SK-N-SH treated with all-trans-retinoic acid at 6 μM for 48 hours (cell line): Measurements from ENCODE around the gene CBX8.

ENCODE experiments used
- ATAC-seq: fragments of 200-7000 bp; cut with Tn5 transposase; 3 replicates; pipeline ENCODE4 v1.9.1; 2020; ENCODE audit warnings: mild to moderate bottlenecking, moderate library complexity
- ARNTL ChIP-seq: fragments of 450-650 bp; formaldehyde crosslinking; IDR thresholded peaks from 2 replicates; pipeline ENCODE4 v1.5.0; 2020; ENCODE audit warnings: low read depth, mild to moderate bottlenecking, moderate library complexity, borderline replicate concordance
- BACH2 ChIP-seq: fragments of 250-450 bp; sonication (Bioruptor Pico); IDR thresholded peaks from 2 replicates; pipeline ENCODE4 v1.9.0; 2021; ENCODE audit warnings: mild to moderate bottlenecking, borderline replicate concordance
- CSDC2 ChIP-seq: fragments of 250-450 bp; sonication (Bioruptor Pico); IDR thresholded peaks from 2 replicates; pipeline ENCODE4 v1.5.0; 2020; ENCODE audit warnings: mild to moderate bottlenecking, moderate library complexity
- ESRRG ChIP-seq: fragments of 250-450 bp; sonication (Bioruptor Pico); IDR thresholded peaks from 2 replicates; pipeline ENCODE4 v1.6.1; 2021; ENCODE audit warnings: mild to moderate bottlenecking
- GLIS3 ChIP-seq: fragments of 250-450 bp; sonication (Bioruptor Pico); IDR thresholded peaks from 2 replicates; pipeline ENCODE4 v1.5.0; 2020; ENCODE audit warnings: mild to moderate bottlenecking, moderate library complexity
- ISL1 ChIP-seq: fragments of 250-450 bp; sonication (Bioruptor Pico); IDR thresholded peaks from 2 replicates; pipeline ENCODE4 v2.1.2; 2022; ENCODE audit warnings: mild to moderate bottlenecking, moderate library complexity
- OSR1 ChIP-seq: fragments of 250-450 bp; sonication (Bioruptor Pico); IDR thresholded peaks from 2 replicates; pipeline ENCODE4 v1.8.0; 2022; ENCODE audit warnings: moderate library complexity, mild to moderate bottlenecking, inconsistent platforms
- PPARA ChIP-seq: fragments of 250-450 bp; sonication (Bioruptor Pico); IDR thresholded peaks from 2 replicates; pipeline ENCODE4 v1.5.0; 2020; ENCODE audit warnings: mild to moderate bottlenecking, borderline replicate concordance
- RARB ChIP-seq: fragments of 250-450 bp; sonication (Bioruptor Pico); IDR thresholded peaks from 2 replicates; pipeline ENCODE4 v1.8.0; 2021; ENCODE audit warnings: mild to moderate bottlenecking, moderate library complexity
- SNAI2 ChIP-seq: fragments of 250-450 bp; sonication (Bioruptor Pico); IDR thresholded peaks from 2 replicates; pipeline ENCODE4 v1.5.0; 2020; ENCODE audit warnings: mild to moderate bottlenecking, moderate library complexity
- TCF4 ChIP-seq: fragments of 250-450 bp; sonication (Bioruptor Pico); IDR thresholded peaks from 2 replicates; pipeline ENCODE4 v1.8.0; 2021; ENCODE audit warnings: mild to moderate bottlenecking, moderate library complexity, borderline replicate concordance
- TOX ChIP-seq: fragments of 250-450 bp; sonication (Bioruptor Pico); IDR thresholded peaks from 2 replicates; pipeline ENCODE4 v1.8.0; 2021; ENCODE audit warnings: mild to moderate bottlenecking, moderate library complexity, borderline replicate concordance
- ZC3H10 ChIP-seq: fragments of 250-450 bp; sonication (Bioruptor Pico); IDR thresholded peaks from 2 replicates; pipeline ENCODE4 v1.5.1; 2021; ENCODE audit warnings: mild to moderate bottlenecking, moderate library complexity
- ZFP3 ChIP-seq: fragments of 250-450 bp; sonication (Bioruptor Pico); IDR thresholded peaks from 2 replicates; pipeline ENCODE4 v1.5.0; 2020; ENCODE audit warnings: mild to moderate bottlenecking, moderate library complexity
- ZFP30 ChIP-seq: fragments of 450-650 bp; formaldehyde crosslinking; IDR thresholded peaks from 2 replicates; pipeline ENCODE4 v1.5.0; 2022; ENCODE audit warnings: mild to moderate bottlenecking, moderate library complexity
- ZNF565 ChIP-seq: fragments of 450-650 bp; formaldehyde crosslinking; conservative IDR thresholded peaks from 2 replicates; pipeline ENCODE4 v1.5.0; 2020; ENCODE audit warnings: low read depth, mild to moderate bottlenecking, moderate library complexity
- ZNF70 ChIP-seq: fragments of 450-650 bp; formaldehyde crosslinking; IDR thresholded peaks from 2 replicates; pipeline ENCODE4 v1.5.0; 2020; ENCODE audit warnings: mild to moderate bottlenecking, moderate library complexity
- ZNF8 ChIP-seq: fragments of 450-650 bp; formaldehyde crosslinking; IDR thresholded peaks from 2 replicates; pipeline ENCODE4 v1.5.0; 2020; ENCODE audit warnings: mild to moderate bottlenecking, moderate library complexity
- TF ChIP-seq, protein P1 (sequence below): fragments of 250-450 bp; sonication (Bioruptor Pico); IDR thresholded peaks from 2 replicates; pipeline ENCODE4 v1.5.0; 2020; ENCODE audit warnings: mild to moderate bottlenecking, moderate library complexity
- TF ChIP-seq, protein P2 (sequence below): fragments of 250-450 bp; sonication (Bioruptor Pico); IDR thresholded peaks from 2 replicates; pipeline ENCODE4 v1.5.1; 2021; ENCODE audit warnings: mild to moderate bottlenecking, moderate library complexity
- TF ChIP-seq, protein P3 (sequence below): fragments of 250-450 bp; sonication (Bioruptor Pico); IDR thresholded peaks from 2 replicates; pipeline ENCODE4 v1.8.0; 2020; ENCODE audit warnings: mild to moderate bottlenecking, moderate library complexity, borderline replicate concordance

CBX8 gene

DNA sequence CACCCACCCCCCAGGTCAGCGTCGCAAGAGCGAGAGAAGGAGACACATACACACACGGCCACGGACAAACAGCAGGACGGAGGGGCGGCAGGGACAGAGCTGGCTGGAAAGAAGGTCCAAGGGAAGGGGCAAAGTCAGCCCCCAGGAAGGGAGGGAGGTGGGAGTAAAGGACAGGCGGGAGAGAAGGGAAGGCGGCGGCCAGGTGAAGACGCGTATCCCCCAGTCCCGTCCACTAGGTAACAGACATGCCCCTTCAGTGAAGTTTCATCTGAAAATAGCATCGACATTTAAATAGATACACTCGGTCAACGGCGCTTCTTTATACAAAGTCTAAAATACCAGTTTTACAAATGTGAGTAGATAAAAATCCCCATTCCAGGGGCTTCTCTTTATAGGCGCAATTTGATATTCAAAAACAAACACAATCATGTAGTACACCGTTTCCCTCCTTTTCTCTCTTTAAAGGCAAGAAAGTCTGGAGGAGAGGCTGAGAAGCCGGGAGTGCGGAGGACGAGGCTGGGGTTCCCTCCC lies 4.5 kb downstream of the CBX8 start:
- TF ChIP-seq BACH2 (CRISPR knock-in tag): no peak
- no peak for TF ChIP-seq ESRRG (CRISPR knock-in tag)
- TF ChIP-seq RARB (CRISPR knock-in tag): no peak
- no peak for TF ChIP-seq CSDC2 (CRISPR knock-in tag)
- TF ChIP-seq TOX: no peak
- TF ChIP-seq SNAI2 (CRISPR knock-in tag): no peak
- TF ChIP-seq TCF4 (CRISPR knock-in tag): no peak
- TF ChIP-seq, protein P1, sequence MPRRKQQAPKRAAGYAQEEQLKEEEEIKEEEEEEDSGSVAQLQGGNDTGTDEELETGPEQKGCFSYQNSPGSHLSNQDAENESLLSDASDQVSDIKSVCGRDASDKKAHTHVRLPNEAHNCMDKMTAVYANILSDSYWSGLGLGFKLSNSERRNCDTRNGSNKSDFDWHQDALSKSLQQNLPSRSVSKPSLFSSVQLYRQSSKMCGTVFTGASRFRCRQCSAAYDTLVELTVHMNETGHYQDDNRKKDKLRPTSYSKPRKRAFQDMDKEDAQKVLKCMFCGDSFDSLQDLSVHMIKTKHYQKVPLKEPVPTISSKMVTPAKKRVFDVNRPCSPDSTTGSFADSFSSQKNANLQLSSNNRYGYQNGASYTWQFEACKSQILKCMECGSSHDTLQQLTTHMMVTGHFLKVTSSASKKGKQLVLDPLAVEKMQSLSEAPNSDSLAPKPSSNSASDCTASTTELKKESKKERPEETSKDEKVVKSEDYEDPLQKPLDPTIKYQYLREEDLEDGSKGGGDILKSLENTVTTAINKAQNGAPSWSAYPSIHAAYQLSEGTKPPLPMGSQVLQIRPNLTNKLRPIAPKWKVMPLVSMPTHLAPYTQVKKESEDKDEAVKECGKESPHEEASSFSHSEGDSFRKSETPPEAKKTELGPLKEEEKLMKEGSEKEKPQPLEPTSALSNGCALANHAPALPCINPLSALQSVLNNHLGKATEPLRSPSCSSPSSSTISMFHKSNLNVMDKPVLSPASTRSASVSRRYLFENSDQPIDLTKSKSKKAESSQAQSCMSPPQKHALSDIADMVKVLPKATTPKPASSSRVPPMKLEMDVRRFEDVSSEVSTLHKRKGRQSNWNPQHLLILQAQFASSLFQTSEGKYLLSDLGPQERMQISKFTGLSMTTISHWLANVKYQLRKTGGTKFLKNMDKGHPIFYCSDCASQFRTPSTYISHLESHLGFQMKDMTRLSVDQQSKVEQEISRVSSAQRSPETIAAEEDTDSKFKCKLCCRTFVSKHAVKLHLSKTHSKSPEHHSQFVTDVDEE (CRISPR knock-in tag): no peak
- no peak for TF ChIP-seq ZFP3 (CRISPR knock-in tag)
- TF ChIP-seq ZFP30 (CRISPR knock-in tag): no peak
- no peak for TF ChIP-seq ZNF70 (CRISPR knock-in tag)
- no peak for TF ChIP-seq ZC3H10 (CRISPR knock-in tag)
- ATAC-seq: no peak

DNA sequence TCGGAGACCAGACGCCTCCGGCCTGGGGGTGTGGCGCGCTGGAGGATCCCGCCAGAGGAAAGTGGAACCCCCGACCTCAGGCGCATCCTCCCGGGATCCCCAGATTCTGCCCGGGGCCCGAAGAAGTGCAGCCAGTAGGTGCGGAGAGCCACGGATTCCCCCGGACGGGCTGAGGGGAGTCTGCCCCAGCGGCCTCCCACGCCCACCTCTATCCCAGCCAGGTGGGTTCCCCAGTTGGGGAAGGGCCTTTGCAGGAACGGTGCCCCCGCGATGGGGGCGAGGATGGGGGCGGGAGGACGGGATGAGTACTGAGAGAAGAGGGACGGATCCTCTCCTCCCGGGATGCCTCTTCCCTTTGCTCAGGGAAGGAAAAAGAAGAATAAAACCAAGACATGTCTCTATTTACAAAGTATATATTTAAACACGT lies 5.1 kb downstream of the CBX8 start:
- TF ChIP-seq GLIS3 (CRISPR knock-in tag): no peak
- TF ChIP-seq ARNTL (CRISPR knock-in tag): no peak
- no peak for TF ChIP-seq SNAI2 (CRISPR knock-in tag)
- TF ChIP-seq ZFP3 (CRISPR knock-in tag): no peak
- TF ChIP-seq, protein P2, sequence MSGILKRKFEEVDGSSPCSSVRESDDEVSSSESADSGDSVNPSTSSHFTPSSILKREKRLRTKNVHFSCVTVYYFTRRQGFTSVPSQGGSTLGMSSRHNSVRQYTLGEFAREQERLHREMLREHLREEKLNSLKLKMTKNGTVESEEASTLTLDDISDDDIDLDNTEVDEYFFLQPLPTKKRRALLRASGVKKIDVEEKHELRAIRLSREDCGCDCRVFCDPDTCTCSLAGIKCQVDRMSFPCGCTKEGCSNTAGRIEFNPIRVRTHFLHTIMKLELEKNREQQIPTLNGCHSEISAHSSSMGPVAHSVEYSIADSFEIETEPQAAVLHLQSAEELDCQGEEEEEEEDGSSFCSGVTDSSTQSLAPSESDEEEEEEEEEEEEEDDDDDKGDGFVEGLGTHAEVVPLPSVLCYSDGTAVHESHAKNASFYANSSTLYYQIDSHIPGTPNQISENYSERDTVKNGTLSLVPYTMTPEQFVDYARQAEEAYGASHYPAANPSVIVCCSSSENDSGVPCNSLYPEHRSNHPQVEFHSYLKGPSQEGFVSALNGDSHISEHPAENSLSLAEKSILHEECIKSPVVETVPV (CRISPR knock-in tag): no peak
- no peak for TF ChIP-seq ISL1
- no peak for TF ChIP-seq CSDC2 (CRISPR knock-in tag)
- TF ChIP-seq, protein P1 (CRISPR knock-in tag): no peak
- TF ChIP-seq TOX: no peak
- no peak for TF ChIP-seq RARB (CRISPR knock-in tag)
- TF ChIP-seq ZC3H10 (CRISPR knock-in tag): no peak
- TF ChIP-seq ESRRG (CRISPR knock-in tag): no peak
- no peak for TF ChIP-seq ZNF8 (CRISPR knock-in tag)
- TF ChIP-seq ZNF70 (CRISPR knock-in tag): no peak
- TF ChIP-seq BACH2 (CRISPR knock-in tag): no peak
- ATAC-seq: no peak

DNA sequence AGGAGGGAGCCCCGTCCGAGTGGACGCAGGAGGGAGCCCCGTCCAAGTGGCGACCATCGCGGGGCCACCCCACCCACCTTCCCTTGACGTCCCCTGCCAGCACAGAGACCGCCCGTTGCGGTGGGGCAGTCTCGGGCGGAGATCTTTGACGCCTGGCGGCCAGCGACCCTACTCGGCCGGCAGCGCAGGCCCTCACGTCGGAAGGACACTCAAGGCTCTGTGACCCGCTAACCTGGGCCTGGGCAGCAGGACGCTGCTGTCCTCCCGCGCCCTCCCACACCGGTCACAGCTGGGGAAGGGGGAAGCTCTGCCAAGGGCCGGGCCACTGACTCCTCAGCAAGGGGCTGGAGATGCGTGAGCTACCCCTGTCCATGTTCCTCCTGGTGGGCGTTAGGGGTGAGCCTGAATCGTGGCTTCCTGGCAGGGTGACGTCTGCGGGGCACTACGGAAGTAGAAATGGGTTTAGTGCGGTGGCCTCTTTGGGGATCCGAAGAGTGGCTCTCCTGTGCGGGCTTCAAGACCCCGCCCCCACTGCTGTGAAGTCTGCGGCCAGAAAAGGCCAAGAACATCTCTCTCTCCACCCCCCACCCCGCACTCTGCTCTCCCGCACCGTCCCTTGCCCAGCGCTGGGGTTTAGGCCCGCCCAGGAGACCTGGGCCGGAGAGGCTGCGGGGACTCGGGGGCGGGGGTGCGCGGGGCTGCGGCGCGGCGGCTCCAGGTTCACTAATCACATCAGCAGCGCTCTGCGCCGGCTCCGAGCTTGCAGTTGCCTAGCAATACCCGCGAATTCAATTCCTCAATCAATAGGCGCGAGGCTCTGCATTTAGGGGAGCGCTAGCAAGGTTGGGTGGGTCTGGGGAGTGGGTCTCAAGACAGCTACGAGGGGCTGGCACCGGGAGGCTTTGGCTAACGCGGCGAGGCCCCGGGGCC lies 5.8 kb downstream of the CBX8 start:
- ATAC-seq: peak; percentile 1; the same call in 1 of the 3 replicates
- TF ChIP-seq ESRRG (CRISPR knock-in tag) (no peak), ZFP30 (CRISPR knock-in tag) (no peak), PPARA (no peak), OSR1 (CRISPR knock-in tag) (no peak), ZNF565 (no peak), ZNF8 (CRISPR knock-in tag) (no peak), GLIS3 (CRISPR knock-in tag) (no peak), CSDC2 (CRISPR knock-in tag) (no peak)
- TF ChIP-seq, protein P2 (CRISPR knock-in tag): no peak
- TF ChIP-seq, protein P1 (CRISPR knock-in tag): no peak
- TF ChIP-seq, protein P3, sequence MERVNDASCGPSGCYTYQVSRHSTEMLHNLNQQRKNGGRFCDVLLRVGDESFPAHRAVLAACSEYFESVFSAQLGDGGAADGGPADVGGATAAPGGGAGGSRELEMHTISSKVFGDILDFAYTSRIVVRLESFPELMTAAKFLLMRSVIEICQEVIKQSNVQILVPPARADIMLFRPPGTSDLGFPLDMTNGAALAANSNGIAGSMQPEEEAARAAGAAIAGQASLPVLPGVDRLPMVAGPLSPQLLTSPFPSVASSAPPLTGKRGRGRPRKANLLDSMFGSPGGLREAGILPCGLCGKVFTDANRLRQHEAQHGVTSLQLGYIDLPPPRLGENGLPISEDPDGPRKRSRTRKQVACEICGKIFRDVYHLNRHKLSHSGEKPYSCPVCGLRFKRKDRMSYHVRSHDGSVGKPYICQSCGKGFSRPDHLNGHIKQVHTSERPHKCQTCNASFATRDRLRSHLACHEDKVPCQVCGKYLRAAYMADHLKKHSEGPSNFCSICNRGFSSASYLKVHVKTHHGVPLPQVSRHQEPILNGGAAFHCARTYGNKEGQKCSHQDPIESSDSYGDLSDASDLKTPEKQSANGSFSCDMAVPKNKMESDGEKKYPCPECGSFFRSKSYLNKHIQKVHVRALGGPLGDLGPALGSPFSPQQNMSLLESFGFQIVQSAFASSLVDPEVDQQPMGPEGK (CRISPR knock-in tag): no peak
